Measurements from ENCODE around the gene UNKL.

DNA sequence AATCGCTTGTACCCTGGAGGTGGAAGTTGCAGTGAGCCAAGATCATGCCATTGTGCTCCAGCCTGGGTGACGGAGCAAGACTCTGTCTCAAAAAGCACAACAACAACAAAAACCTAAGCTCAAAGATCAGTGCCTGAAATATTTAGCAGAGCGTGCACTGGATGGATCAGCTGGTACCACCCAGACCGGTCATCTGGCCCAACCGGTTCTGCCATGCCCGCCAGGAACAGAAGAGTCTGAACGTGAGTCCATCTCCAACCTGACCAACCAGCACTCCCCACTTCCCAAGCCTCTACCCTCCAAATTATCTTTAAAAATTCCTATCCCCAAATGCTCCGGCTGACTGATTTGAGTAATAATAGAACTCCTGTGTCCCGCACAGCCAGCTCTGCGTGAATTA is 7.6 kb upstream of the UNKL start:
- TF ChIP-seq CTCF (IDR thresholded peaks at IDR 0.05 in 4 of 5, conservative IDR thresholded peaks at IDR 0.05 in 1 of 5) = no peak
- no peak for TF ChIP-seq POLR2A (IDR thresholded peaks at IDR 0.05)
